ENCODE data around the gene DHRS9.

DNA sequence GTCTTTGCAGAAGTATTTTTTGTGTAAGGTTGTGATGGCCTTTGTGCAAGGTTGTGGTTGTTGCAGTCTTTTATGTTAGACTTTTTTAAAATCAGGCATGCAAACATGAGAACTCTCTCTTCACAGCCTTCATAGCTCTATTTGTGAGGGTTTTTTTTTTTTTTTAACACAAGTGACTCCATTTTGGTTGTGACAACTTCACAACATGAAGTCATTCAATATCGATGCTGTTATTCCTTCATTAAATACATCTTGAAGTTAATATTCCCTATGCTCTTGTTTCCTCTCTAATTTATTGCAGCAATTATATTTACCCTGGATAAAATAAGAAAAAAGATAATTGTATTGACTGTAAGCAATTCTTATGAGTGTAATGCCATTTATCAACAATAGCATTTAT, 35.5 kb downstream of the DHRS9 start:
- TF ChIP-seq CTCF (IDR thresholded peaks at IDR 0.05; ENCODE audit: low read length): no peak
- TF ChIP-seq EZH2phosphoT487 (IDR thresholded peaks at IDR 0.05; ENCODE audit: low read length): no peak
- no peak for TF ChIP-seq EZH2 (optimal IDR thresholded peaks at IDR 0.05; ENCODE audit: low read depth, low read length)
